Upper lobe of right lung (tissue), 1 donor: ENCODE results near the gene WDR70. TPM values are rescaled to one million over a fixed set of nuclear protein-coding genes. Genes with fewer than 3 reads are reported as not detected.
"Not testable (repeated sequence)": the region's sequence is repeated elsewhere in the genome, so short reads cannot be mapped to it uniquely, and the experiment has no call there.

Experiments
- ATAC-seq: fragments of 200-7000 bp; cut with Tn5 transposase; one replicate; pipeline ENCODE4 v1.9.1; 2020; ENCODE audit warnings: mild to moderate bottlenecking, moderate library complexity
- DNase-seq: peaks from one replicate; pipeline ENCODE4 v3.0.0-alpha.2; 2020
- H3K27ac ChIP-seq: fragments of 200-600 bp; one replicate; pipeline ENCODE4 v1.8.0; 2022
- H3K27me3 ChIP-seq: fragments of 200-600 bp; one replicate; pipeline ENCODE4 v1.8.0; 2022; ENCODE audit warnings: mild to moderate bottlenecking
- H3K36me3 ChIP-seq: fragments of 200-600 bp; one replicate; pipeline ENCODE4 v1.8.0; 2022
- H3K4me1 ChIP-seq: fragments of 200-600 bp; one replicate; pipeline ENCODE4 v1.8.0; 2022
- H3K4me3 ChIP-seq: fragments of 200-600 bp; one replicate; pipeline ENCODE4 v1.8.0; 2022; ENCODE audit warnings: mild to moderate bottlenecking
- H3K9me3 ChIP-seq: fragments of 200-600 bp; one replicate; pipeline ENCODE4 v1.8.0; 2022
- intact Hi-C: fragments of 100-400 bp; cut with DNase I; formaldehyde crosslinking; loops from one replicate; pipeline ENCODE4 v1.11.0; 2022
- long read RNA-seq: library from polyadenylated mRNA; unstranded; transcript quantifications from one replicate; pipeline ENCODE4 v2.0.0, GENCODE V29; 2021
- total RNA-seq: library from RNA; stranded (reverse); fragmentation: NEBNext Ultra II Directional; extraction: Animal tissue kit (Norgen Biotek cat#: 25700); gene quantifications from one replicate; pipeline ENCODE4 v1.2.1, GENCODE V29; 2021
- TF ChIP-seq, protein P1 (sequence below): fragments of 200-600 bp; IDR thresholded peaks from one replicate; pipeline ENCODE4 v1.8.0; 2022; ENCODE audit warnings: antibody characterized with exemption
- donor health status: DM: no; HTN: yes; CAD: no; lungs with severe emphysema.

The WDR70 gene
- total RNA-seq = 24.7 TPM
- long read RNA-seq, transcript WDR70-201 (18 exons, 2,983 nt) = major isoform, 13 of 18 reads
- long read RNA-seq, partial matches to known transcripts = 0 of 18 reads
- long read RNA-seq, other reads (novel, unspliced or antisense) = 5 of 18 reads

DNA sequence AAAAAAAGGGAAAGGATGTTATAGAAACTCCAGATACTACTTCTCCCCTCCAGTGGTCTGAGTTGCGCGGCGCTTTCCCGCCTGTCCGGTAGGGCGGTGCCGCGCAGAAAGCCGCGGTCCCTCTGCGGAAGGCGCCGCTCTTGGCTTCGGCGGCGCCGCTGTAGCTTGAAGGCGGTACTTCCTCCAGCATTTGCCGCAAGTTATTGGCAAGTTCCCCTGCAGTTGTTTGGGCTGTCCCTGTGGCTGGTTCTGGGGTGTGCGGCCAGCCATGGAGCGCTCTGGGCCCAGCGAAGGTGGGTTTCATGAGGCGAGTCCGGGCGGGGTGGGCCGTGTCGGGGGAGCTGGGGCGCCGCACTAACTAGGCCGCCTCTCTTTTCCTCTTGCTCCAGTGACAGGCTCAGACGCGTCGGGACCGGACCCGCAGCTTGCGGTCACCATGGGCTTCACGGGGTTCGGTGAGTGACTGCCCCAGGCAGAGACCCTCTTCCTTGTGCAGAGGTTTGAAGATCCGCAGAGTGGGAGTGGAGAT is at the start of gene WDR70:
Gene WDR70 (plus strand): TSS at position 219 of the 529 bp plus-strand sequence. CDS start 50 bp downstream, at position 269.
- intact Hi-C loops, H3K9me3 ChIP-seq, H3K27me3 ChIP-seq, H3K4me1 ChIP-seq: not testable (repeated sequence)
- peak within 1 kb of the TSS; percentile 88 for H3K4me3 ChIP-seq
- H3K27ac ChIP-seq = peak within 1 kb of the TSS; percentile 55
- peak; percentile 93 for DNase-seq
- TF ChIP-seq, protein P1, sequence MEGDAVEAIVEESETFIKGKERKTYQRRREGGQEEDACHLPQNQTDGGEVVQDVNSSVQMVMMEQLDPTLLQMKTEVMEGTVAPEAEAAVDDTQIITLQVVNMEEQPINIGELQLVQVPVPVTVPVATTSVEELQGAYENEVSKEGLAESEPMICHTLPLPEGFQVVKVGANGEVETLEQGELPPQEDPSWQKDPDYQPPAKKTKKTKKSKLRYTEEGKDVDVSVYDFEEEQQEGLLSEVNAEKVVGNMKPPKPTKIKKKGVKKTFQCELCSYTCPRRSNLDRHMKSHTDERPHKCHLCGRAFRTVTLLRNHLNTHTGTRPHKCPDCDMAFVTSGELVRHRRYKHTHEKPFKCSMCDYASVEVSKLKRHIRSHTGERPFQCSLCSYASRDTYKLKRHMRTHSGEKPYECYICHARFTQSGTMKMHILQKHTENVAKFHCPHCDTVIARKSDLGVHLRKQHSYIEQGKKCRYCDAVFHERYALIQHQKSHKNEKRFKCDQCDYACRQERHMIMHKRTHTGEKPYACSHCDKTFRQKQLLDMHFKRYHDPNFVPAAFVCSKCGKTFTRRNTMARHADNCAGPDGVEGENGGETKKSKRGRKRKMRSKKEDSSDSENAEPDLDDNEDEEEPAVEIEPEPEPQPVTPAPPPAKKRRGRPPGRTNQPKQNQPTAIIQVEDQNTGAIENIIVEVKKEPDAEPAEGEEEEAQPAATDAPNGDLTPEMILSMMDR = peak; percentile 64
- H3K36me3 ChIP-seq = peaks cover 35% of the 10 kb centered on the region
- ATAC-seq = peak; percentile 100

DNA sequence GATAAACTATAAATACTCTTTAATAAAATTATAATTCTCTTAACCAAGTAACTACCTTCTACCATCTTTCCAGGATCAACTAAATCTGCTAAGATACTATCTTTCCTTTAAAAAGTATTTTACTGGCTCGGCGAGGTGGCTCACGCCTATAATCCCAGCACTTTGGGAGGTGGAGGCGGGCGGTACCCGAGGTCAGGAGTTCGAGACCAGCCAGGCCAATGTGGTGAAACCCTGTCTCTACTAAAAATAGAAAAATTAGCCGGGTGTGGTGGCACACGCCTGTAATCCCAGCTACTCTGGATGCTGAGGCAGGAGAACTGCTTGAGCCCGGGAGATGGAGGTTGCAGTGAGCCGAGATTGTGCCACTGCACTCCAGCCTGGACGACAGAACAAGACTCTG is 44.4 kb upstream of the WDR70 start:
- H3K27me3 ChIP-seq, intact Hi-C loops, ATAC-seq, H3K27ac ChIP-seq, H3K4me3 ChIP-seq, H3K9me3 ChIP-seq, H3K4me1 ChIP-seq: not testable (repeated sequence)
- peaks cover 95% of the 10 kb centered on the region for H3K36me3 ChIP-seq
- DNase-seq = peak; percentile 10

DNA sequence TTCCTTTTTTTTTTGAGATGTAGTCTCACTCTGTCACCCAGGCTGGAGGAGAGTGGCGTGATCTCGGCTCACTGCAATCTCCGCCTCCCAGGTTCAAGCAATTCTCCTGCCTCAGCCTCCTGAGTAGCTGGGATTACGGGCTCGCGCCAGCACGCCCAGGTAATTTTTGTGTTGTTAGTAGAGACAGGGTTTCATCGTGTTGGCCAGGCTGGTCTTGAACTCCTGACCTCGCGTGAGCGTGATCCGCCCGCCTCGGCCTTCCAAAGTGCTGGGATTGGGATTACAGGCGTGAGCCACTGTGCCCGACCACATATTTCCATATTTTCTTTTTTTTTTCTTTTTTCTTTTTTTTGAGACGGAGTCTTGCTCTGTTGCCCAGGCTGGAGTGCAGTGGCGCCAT is 36.4 kb upstream of the WDR70 start:
- ATAC-seq, H3K4me3 ChIP-seq, H3K27me3 ChIP-seq, intact Hi-C loops, H3K4me1 ChIP-seq, H3K27ac ChIP-seq, H3K9me3 ChIP-seq: not testable (repeated sequence)
- peaks cover 100% of the 10 kb centered on the region for H3K36me3 ChIP-seq
- DNase-seq = peak; percentile 32

DNA sequence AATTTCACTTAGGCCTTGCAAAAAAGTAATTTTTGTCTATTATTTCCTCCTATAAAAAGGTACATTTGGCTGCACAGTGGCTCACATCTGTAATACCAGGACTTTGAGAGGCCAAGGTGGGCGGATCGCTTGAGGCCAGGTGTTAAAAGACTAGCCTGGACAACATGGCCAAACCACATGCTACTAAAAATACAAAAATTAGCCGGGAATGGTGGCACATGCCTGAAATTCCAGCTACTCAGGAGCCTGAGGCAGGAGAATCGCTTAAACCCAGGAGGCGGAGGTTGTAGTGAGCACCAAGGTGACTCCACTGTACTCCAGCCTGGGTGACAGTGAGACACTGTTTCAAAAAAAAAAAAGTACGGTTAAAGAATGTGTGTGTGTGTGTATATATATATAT is 24.0 kb upstream of the WDR70 start:
- H3K27me3 ChIP-seq = no peaks in the 10 kb centered on the region
- no peak overlapping the region for H3K4me3 ChIP-seq
- no peaks in the 10 kb centered on the region for H3K9me3 ChIP-seq
- no peak for ATAC-seq
- intact Hi-C loops = no loop called here
- no peak for DNase-seq
- no peaks in the 10 kb centered on the region for H3K4me1 ChIP-seq
- TF ChIP-seq, protein P1 = no peak
- no peak overlapping the region for H3K27ac ChIP-seq
- peaks cover 84% of the 10 kb centered on the region for H3K36me3 ChIP-seq

DNA sequence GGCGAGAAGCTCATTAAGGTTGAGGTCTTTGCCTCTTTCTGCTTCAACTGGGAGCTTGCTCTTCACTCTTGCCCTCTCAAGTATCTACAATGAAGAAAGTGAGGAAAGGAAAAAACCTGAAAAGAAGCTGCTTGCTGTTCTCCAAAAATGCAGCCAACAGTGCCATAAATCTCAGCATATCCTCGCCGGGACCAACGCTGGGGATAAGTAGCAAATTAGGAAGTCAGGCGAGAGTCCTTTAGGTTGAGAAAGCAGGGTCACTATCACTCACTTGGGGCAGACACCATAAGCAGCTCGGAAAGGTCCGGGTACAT is 8.6 kb upstream of the WDR70 start:
- Histone ChIP-seq H3K4me1 (peaks cover 25% of the 10 kb centered on the region), H3K9me3 (no peaks in the 10 kb centered on the region), H3K27ac (peak overlapping the region; percentile 81), H3K36me3 (no peaks in the 10 kb centered on the region), H3K4me3 (peak overlapping the region; percentile 78), H3K27me3 (no peaks in the 10 kb centered on the region)
- intact Hi-C loops = no loop called here
- TF ChIP-seq, protein P1 = no peak
- no peak for ATAC-seq
- DNase-seq = no peak

DNA sequence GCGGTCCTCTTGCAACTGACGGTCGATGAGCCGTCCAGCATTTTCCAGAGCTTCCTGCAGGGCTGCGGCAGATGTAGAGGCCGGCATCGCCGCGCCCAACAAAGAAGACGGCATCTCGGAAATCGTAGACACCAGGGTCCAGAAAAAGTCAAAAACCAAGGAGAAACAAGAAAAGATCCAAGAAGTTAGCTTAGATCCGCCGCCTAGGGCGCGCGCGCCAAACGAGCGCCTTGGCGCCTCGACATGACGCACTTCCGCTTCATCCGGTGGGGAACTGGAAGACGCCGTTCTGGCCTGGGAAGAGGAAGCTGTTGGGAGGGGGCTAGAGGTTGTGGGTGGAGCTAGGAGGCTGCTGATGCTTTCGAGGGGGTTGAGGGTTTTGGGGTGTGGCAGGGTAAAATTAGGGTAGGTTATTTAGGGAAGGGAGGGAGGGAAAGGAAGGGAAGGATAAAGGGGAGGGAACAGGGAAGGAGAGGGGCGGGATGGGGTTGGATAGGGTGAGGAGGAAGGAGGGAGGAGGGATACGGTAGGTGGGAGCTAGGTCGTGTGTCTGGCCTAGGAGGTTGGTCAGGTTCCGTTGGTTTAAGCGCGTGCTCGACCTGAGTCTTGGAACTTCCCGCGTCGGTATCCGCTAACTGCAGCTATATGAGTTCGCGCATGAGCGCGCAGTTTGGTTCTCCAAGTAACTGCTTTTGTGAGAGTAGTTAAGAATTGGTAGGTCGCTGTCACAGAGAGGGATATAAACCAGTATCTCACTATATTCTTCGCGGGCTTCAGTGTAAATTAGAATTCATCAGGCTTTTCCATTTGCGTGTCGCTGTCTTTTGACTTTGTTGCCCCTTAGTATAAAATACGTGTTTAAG is 8.0 kb upstream of the WDR70 start, which contains the start of gene NUP155:
Gene NUP155 (minus strand): TSS at position 243 of the 863 bp plus-strand sequence. CDS start 129 bp downstream, at position 114.
- no peaks in the 10 kb centered on the region for H3K9me3 ChIP-seq
- intact Hi-C loops = no loop called here
- H3K27ac ChIP-seq = peak within 1 kb of the TSS; percentile 81
- peaks cover 22% of the 10 kb centered on the region for H3K4me1 ChIP-seq
- ATAC-seq (peak; percentile 99), DNase-seq (peak; percentile 95)
- H3K36me3 ChIP-seq = no peaks in the 10 kb centered on the region
- H3K27me3 ChIP-seq = no peaks in the 10 kb centered on the region
- H3K4me3 ChIP-seq = peak within 1 kb of the TSS; percentile 78
- TF ChIP-seq, protein P1 = no peak
